H1 (cell line): ENCODE results near the gene BMPR1A. TPM values are rescaled to one million over a fixed set of nuclear protein-coding genes. Genes with fewer than 3 reads are reported as not detected.

ENCODE experiments used
- CTCF ChIA-PET: fragments of 300-600 bp; sonication (Branson Sonifier 250); formaldehyde crosslinking; loops from one replicate; lab custom pipeline; 2021; ENCODE audit not compliant: partially characterized antibody; lab: Charles Lee
- POLR2A ChIA-PET: fragments of 300-600 bp; sonication (Branson Sonifier 250); formaldehyde crosslinking; loops from one replicate; lab custom pipeline; 2021; ENCODE audit warnings: inconsistent platforms; ENCODE audit not compliant: partially characterized antibody; lab: Charles Lee
- DNase-seq, 2 experiments: peaks; one replicate each; pipeline versions ENCODE4 v3.0.0 to v3.0.0-alpha.2; 2010 to 2022; ENCODE audit warnings: low spot score in 2 of 2, low read depth in 1 of 2, mixed read lengths in 1 of 2
- FAIRE-seq: peaks from 2 replicates; lab custom pipeline; 2011; peaks lifted over from hg19 to GRCh38; lab: Jason Lieb, UNC
- H2AFZ ChIP-seq: 2 replicates; pipeline ENCODE4 v1.8.1; 2012; ENCODE audit warnings: low read length, inconsistent platforms
- H2AK5ac ChIP-seq: 2 replicates; pipeline ENCODE4 v1.6.1; 2013; ENCODE audit warnings: low read depth, low read length
- H2BK120ac ChIP-seq: replicated peaks from 2 replicates; pipeline ENCODE3; 2013; ENCODE audit warnings: low read depth, low read length, inconsistent platforms
- H2BK12ac ChIP-seq: 2 replicates; pipeline ENCODE4 v1.6.1; 2013; ENCODE audit warnings: low read depth, low read length
- H2BK15ac ChIP-seq: 2 replicates; pipeline ENCODE4 v1.6.1; 2013; ENCODE audit warnings: low read length
- H2BK20ac ChIP-seq: 2 replicates; pipeline ENCODE4 v1.6.1; 2013; ENCODE audit warnings: low read length
- H2BK5ac ChIP-seq: 2 replicates; pipeline ENCODE4 v1.6.1; 2013; ENCODE audit warnings: low read depth, low read length
- H3K14ac ChIP-seq: 2 replicates; pipeline ENCODE4 v1.6.1; 2013; ENCODE audit warnings: inconsistent platforms; ENCODE audit not compliant: insufficient read length
- H3K18ac ChIP-seq: 2 replicates; pipeline ENCODE4 v1.6.1; 2013; ENCODE audit warnings: low read length; ENCODE audit errors: extremely low read depth
- H3K23ac ChIP-seq: 2 replicates; pipeline ENCODE4 v1.6.1; 2013; ENCODE audit warnings: inconsistent platforms; ENCODE audit not compliant: insufficient read length
- H3K23me2 ChIP-seq: 2 replicates; pipeline ENCODE4 v1.6.1; 2013; ENCODE audit warnings: low read depth, low read length
- H3K27ac ChIP-seq: 2 replicates; pipeline ENCODE4 v1.6.1; 2011; ENCODE audit warnings: low read depth, low read length, inconsistent platforms
- H3K27me3 ChIP-seq, 4 experiments: replicated peaks in 1 of 4; 1 replicate in 1 of 4; 2 replicates in 3 of 4; pipeline versions ENCODE4 v1.6.1 to v1.8.1; 2011 to 2013; ENCODE audit warnings: low read length in 3 of 4, mild to moderate bottlenecking in 3 of 4, inconsistent platforms in 2 of 4, mixed read lengths in 2 of 4, moderate library complexity in 1 of 4; ENCODE audit not compliant: control insufficient read depth in 3 of 4, insufficient read depth in 3 of 4; ENCODE audit errors: extremely low read depth in 1 of 4
- H3K36me3 ChIP-seq, 4 experiments: 2 replicates each; pipeline versions ENCODE4 v1.6.1 to v1.8.1; 2011 to 2013; ENCODE audit warnings: mild to moderate bottlenecking in 4 of 4, low read length in 3 of 4, moderate library complexity in 2 of 4, control low read depth in 1 of 4, inconsistent platforms in 1 of 4; ENCODE audit not compliant: insufficient read depth in 4 of 4, control insufficient read depth in 2 of 4
- H3K4ac ChIP-seq: replicated peaks from 2 replicates; pipeline ENCODE3; 2013; ENCODE audit warnings: low read length, low read depth, mixed read lengths, inconsistent platforms; ENCODE audit not compliant: insufficient read length
- H3K4me1 ChIP-seq, 4 experiments: replicated peaks in 1 of 4; 1 replicate in 1 of 4; 2 replicates in 3 of 4; pipeline versions ENCODE4 v1.6.1 to v1.8.1; 2011 to 2013; ENCODE audit warnings: low read length in 3 of 4, inconsistent platforms in 2 of 4, mixed read lengths in 1 of 4; ENCODE audit not compliant: insufficient read depth in 4 of 4, control insufficient read depth in 3 of 4
- H3K4me2 ChIP-seq, 2 experiments: 2 replicates each; pipeline versions ENCODE4 v1.6.1 to v1.8.1; 2011 to 2013; ENCODE audit warnings: low read depth in 2 of 2, low read length in 2 of 2, control low read depth in 1 of 2, inconsistent platforms in 1 of 2, mild to moderate bottlenecking in 1 of 2; ENCODE audit not compliant: insufficient read depth in 1 of 2
- H3K4me3 ChIP-seq, 4 experiments: fragments of 200-600, 300-600 bp in 1 of 4; sonication (generic), shearing (Covaris generic), sonication (Bioruptor Twin) in 1 of 4; 2 replicates each; pipeline versions ENCODE4 v1.5.1 to v1.8.1; 2011 to 2016; ENCODE audit warnings: low read length in 4 of 4, low read depth in 3 of 4, control low read depth in 2 of 4, inconsistent platforms in 2 of 4, mild to moderate bottlenecking in 2 of 4, mixed read lengths in 1 of 4, moderate library complexity in 1 of 4; ENCODE audit not compliant: insufficient read depth in 2 of 4; ENCODE audit errors: extremely low read depth in 1 of 4
- H3K56ac ChIP-seq: replicated peaks from 2 replicates; pipeline ENCODE3; 2013; ENCODE audit warnings: low read depth, mild to moderate bottlenecking, mixed read lengths, low read length, inconsistent platforms; ENCODE audit not compliant: insufficient read length
- H3K79me1 ChIP-seq: 2 replicates; pipeline ENCODE4 v1.6.1; 2013; ENCODE audit warnings: low read depth, low read length, control low read depth
- H3K79me2 ChIP-seq, 2 experiments: 2 replicates each; pipeline versions ENCODE4 v1.6.1 to v1.8.1; 2012 to 2013; ENCODE audit warnings: low read length in 2 of 2, mild to moderate bottlenecking in 2 of 2, inconsistent platforms in 1 of 2; ENCODE audit not compliant: insufficient read depth in 2 of 2, control insufficient read depth in 1 of 2
- H3K9ac ChIP-seq, 4 experiments: replicated peaks in 1 of 4; 1 replicate in 1 of 4; 2 replicates in 3 of 4; pipeline versions ENCODE4 v1.6.1 to v1.8.1; 2011 to 2013; ENCODE audit warnings: low read depth in 3 of 4, low read length in 3 of 4, control low read depth in 2 of 4, mild to moderate bottlenecking in 2 of 4, moderate library complexity in 2 of 4, inconsistent platforms in 1 of 4; ENCODE audit errors: extremely low read depth in 1 of 4
- H3K9me3 ChIP-seq, 2 experiments: 2 replicates each; pipeline versions ENCODE4 v1.6.1 to v1.8.1; 2012 to 2013; ENCODE audit warnings: mild to moderate bottlenecking in 2 of 2, moderate library complexity in 2 of 2, control low read depth in 1 of 2, inconsistent platforms in 1 of 2, low read depth in 1 of 2, low read length in 1 of 2, mixed read lengths in 1 of 2; ENCODE audit not compliant: insufficient read depth in 2 of 2
- H4K20me1 ChIP-seq, 2 experiments: replicated peaks in 1 of 2; 2 replicates each; pipeline versions ENCODE3 to v1.8.1; 2011 to 2013; ENCODE audit warnings: inconsistent platforms in 2 of 2, low read length in 2 of 2, mild to moderate bottlenecking in 1 of 2; ENCODE audit not compliant: insufficient read depth in 2 of 2, control insufficient read depth in 1 of 2
- H4K5ac ChIP-seq: 2 replicates; pipeline ENCODE4 v1.6.1; 2013; ENCODE audit warnings: low read length, low read depth, mixed read lengths, inconsistent platforms; ENCODE audit not compliant: insufficient read length
- H4K8ac ChIP-seq: 2 replicates; pipeline ENCODE4 v1.8.0; 2013; ENCODE audit warnings: mild to moderate bottlenecking, moderate library complexity, low read length, inconsistent platforms; ENCODE audit not compliant: insufficient read depth; ENCODE audit errors: extremely low read depth
- H4K91ac ChIP-seq: replicated peaks from 2 replicates; pipeline ENCODE3; 2013; ENCODE audit warnings: low read length, mixed read lengths, inconsistent platforms; ENCODE audit not compliant: insufficient read length
- CEBPB ChIP-seq: IDR thresholded peaks from 2 replicates; pipeline ENCODE4 v1.6.1; 2012; ENCODE audit warnings: low read depth, low read length
- EZH2 ChIP-seq: fragments of 200-600 bp; sonication (generic); IDR thresholded peaks from 2 replicates; pipeline ENCODE4 v1.7.1; 2012; ENCODE audit warnings: low read depth, mild to moderate bottlenecking, moderate library complexity, low read length, inconsistent platforms; ENCODE audit not compliant: severe bottlenecking
- FOSL1 ChIP-seq: IDR thresholded peaks from 2 replicates; pipeline ENCODE4 v1.6.1; 2011; ENCODE audit warnings: mild to moderate bottlenecking, low read depth, low read length, moderate library complexity; ENCODE audit not compliant: insufficient read depth
- TAF7 ChIP-seq: optimal IDR thresholded peaks from 2 replicates; pipeline ENCODE3; 2011; ENCODE audit warnings: low read depth, mild to moderate bottlenecking, inconsistent platforms, low read length, moderate library complexity, borderline replicate concordance
- WGBS, 2 experiments: shearing (Covaris generic) in 1 of 2; methylation state at CpG; one replicate each; pipeline versions ENCODE4 v1.1.6 to v1.1.7; 2013 to 2015; ENCODE audit warnings: low lambda C conversion rate in 2 of 2, mixed read lengths in 2 of 2, inconsistent platforms in 1 of 2, low coverage in 1 of 2, missing lambda C conversion rate in 1 of 2; ENCODE audit not compliant: insufficient replicate concordance in 2 of 2, insufficient coverage in 1 of 2, insufficient read length in 1 of 2; ENCODE audit errors: extremely low coverage in 1 of 2, missing lambda C conversion rate in 1 of 2; 5-methylcytosine and 5-hydroxymethylcytosine counted together
- polyA plus RNA-seq, 7 experiments: library from polyadenylated mRNA; depleted of rRNA in 3 of 7; stranded (reverse) in 5 of 7; unstranded in 2 of 7; fragments of >200 nt in 5 of 7; fragments of 200-250 nt in 2 of 7; gene quantifications; 1 replicate in 5 of 7; 2 replicates in 1 of 7; 4 replicates in 1 of 7; pipeline versions ENCODE4 v1.2.1 to v1.2.3, GENCODE V29; 2011 to 2013; ENCODE audit warnings: missing spikeins in 2 of 7, mixed read lengths in 2 of 7
- total RNA-seq: library from RNA; stranded (reverse); fragmentation: NEBNext Ultra II Directional; extraction: Animal tissue kit (Norgen Biotek cat#: 25700); gene quantifications from 2 replicates; pipeline ENCODE4 v1.2.1, GENCODE V29; 2021

The BMPR1A gene
- total and polyA plus RNA-seq, 2 of the 8 experiments (the other 6 are each of a cell fraction or from before 2014, with no cell fraction given): 34.4 to 129 TPM

GRCh38 chr10:86863484-86863842 is 107.0 kb downstream of the BMPR1A start:
- H3K4me3 ChIP-seq: no peak overlapping the region
- peaks cover 0 to 7% (median 0%) of the 10 kb centered on the region in 4 experiments; a peak in 1 of 8 replicates for H3K36me3 ChIP-seq
- H3K9me3 ChIP-seq: no peaks in the 10 kb centered on the region
- H4K8ac ChIP-seq: no peak overlapping the region
- CTCF ChIA-PET: interaction anchor here (0.6 to 1.7 kb wide), 10 partner anchors 9 to 176 kb away, joined by 3 to 6 read pairs (median 4); no protein-coding TSS in a partner anchor
- FAIRE-seq (no peak), DNase-seq (no peak)
- POLR2A ChIA-PET: interaction anchor here (0.9 to 1.1 kb wide), 2 partner anchors 91 to 107 kb away, joined by 3 to 4 read pairs; partner anchors contain the start of gene BMPR1A
- H2AK5ac ChIP-seq: 0 out of 2 replicates have a peak overlapping the region, but pooled peaks have one; percentile 30
- H3K23me2 ChIP-seq: no peaks in the 10 kb centered on the region
- H3K4ac ChIP-seq: peak overlapping the region; percentile 57
- 0 out of 2 replicates have a peak overlapping the region, but pooled peaks have one; percentile 18 for H3K27ac ChIP-seq
- no peak overlapping the region for H3K14ac ChIP-seq
- peak overlapping the region; percentile 15; the same call in 1 of the 2 replicates for H2BK20ac ChIP-seq
- no peaks in the 10 kb centered on the region for H3K27me3 ChIP-seq
- 72% methylated on average over 3 of the region's 3 CpGs; no CpG with 5 or more reads in 1 of the 2 experiments for WGBS, 2 experiments
- no peak overlapping the region for H2BK120ac ChIP-seq
- no peaks in the 10 kb centered on the region; the same call in 1 of the 2 replicates for H3K79me1 ChIP-seq
- no peak overlapping the region for H3K9ac ChIP-seq
- peak overlapping the region; percentile 76; the same call in 1 of the 2 replicates for H2BK12ac ChIP-seq
- peaks cover 8 to 49% (median 32%) of the 10 kb centered on the region in 4 experiments for H3K4me1 ChIP-seq
- peak overlapping the region; percentile 34 for H3K56ac ChIP-seq
- H4K91ac ChIP-seq: peak overlapping the region; percentile 69
- no peak overlapping the region for H2BK15ac ChIP-seq
- no peak overlapping the region for H3K23ac ChIP-seq
- H3K4me2 ChIP-seq: no peak overlapping the region
- no peaks in the 10 kb centered on the region for H4K20me1 ChIP-seq
- H2AFZ ChIP-seq: no peak overlapping the region
- H3K18ac ChIP-seq: no peak overlapping the region; the same call in 1 of the 2 replicates
- H3K79me2 ChIP-seq: peaks cover 0 to 40% of the 10 kb centered on the region in 2 experiments; a peak in 2 of 4 replicates
- peak overlapping the region; percentile 76; the same call in 1 of the 2 replicates for H2BK5ac ChIP-seq
- H4K5ac ChIP-seq: peak overlapping the region; percentile 78
- TF ChIP-seq CEBPB (no peak), FOSL1 (no peak), TAF7 (no peak), EZH2 (no peak)
